IMR-90 (cell line): ENCODE results near the gene LMTK2. TPM values are rescaled to one million over a fixed set of nuclear protein-coding genes. Genes with fewer than 3 reads are reported as not detected.

Experiments used
- ATAC-seq: fragments of 200-7000 bp; cut with Tn5 transposase; 2 replicates; pipeline ENCODE4 v1.9.1; 2020; ENCODE audit warnings: low read depth, mild to moderate bottlenecking, moderate library complexity
- BruUV-seq: library from RNA; stranded (reverse); fragments of 400-500 nt; replicated peaks from 2 replicates; lab custom pipeline; 2021; lab: Mats Ljungman, UMichigan
- CTCF ChIA-PET: fragments of 300-600 bp; formaldehyde crosslinking; extraction: SDS; loops from one replicate; lab custom pipeline; 2021; ENCODE audit warnings: antibody characterized with exemption; lab: Yijun Ruan, JAX
- POLR2A ChIA-PET: fragments of 300-600 bp; sonication (Branson Sonifier 250); formaldehyde crosslinking; loops from one replicate; lab custom pipeline; 2022; ENCODE audit warnings: antibody characterized with exemption; ENCODE audit not compliant: unreplicated experiment; lab: Charles Lee
- DNase-seq: peaks from one replicate; pipeline ENCODE4 v3.0.0; 2013
- H2AFZ ChIP-seq: replicated peaks from 2 replicates; pipeline ENCODE3; 2013; ENCODE audit warnings: low read length, mild to moderate bottlenecking; ENCODE audit not compliant: poor library complexity
- H2AK5ac ChIP-seq: 2 replicates; pipeline ENCODE4 v1.6.1; 2013; ENCODE audit warnings: low read depth, low read length, inconsistent platforms
- H2AK9ac ChIP-seq: replicated peaks from 2 replicates; pipeline ENCODE3; 2013; ENCODE audit warnings: mild to moderate bottlenecking, low read depth, low read length, moderate library complexity; ENCODE audit not compliant: poor library complexity
- H2BK120ac ChIP-seq: 2 replicates; pipeline ENCODE4 v1.6.1; 2013; ENCODE audit warnings: low read depth, low read length, inconsistent platforms
- H2BK15ac ChIP-seq: 3 replicates; pipeline ENCODE4 v1.6.1; 2013; ENCODE audit warnings: low read depth, low read length, inconsistent platforms
- H2BK20ac ChIP-seq: 2 replicates; pipeline ENCODE4 v1.6.1; 2013; ENCODE audit warnings: low read depth, mild to moderate bottlenecking, inconsistent platforms, low read length, moderate library complexity
- H2BK5ac ChIP-seq: 2 replicates; pipeline ENCODE4 v1.6.1; 2013; ENCODE audit warnings: mild to moderate bottlenecking, low read depth, low read length, inconsistent platforms; ENCODE audit not compliant: poor library complexity, severe bottlenecking
- H3K14ac ChIP-seq: replicated peaks from 2 replicates; pipeline ENCODE4 v1.6.1; 2013; ENCODE audit warnings: low read depth, low read length, inconsistent platforms
- H3K18ac ChIP-seq: 2 replicates; pipeline ENCODE4 v1.6.1; 2013; ENCODE audit warnings: low read depth, low read length, control low read depth
- H3K23ac ChIP-seq: 2 replicates; pipeline ENCODE4 v1.6.1; 2013; ENCODE audit warnings: low read depth, low read length, inconsistent platforms
- H3K27ac ChIP-seq: 2 replicates; pipeline ENCODE4 v1.5.1; 2013; ENCODE audit warnings: mild to moderate bottlenecking, control low read depth, low read length; ENCODE audit not compliant: insufficient read depth
- H3K27me3 ChIP-seq: 2 replicates; pipeline ENCODE4 v1.6.1; 2013; ENCODE audit warnings: low read length; ENCODE audit not compliant: control insufficient read depth, insufficient read depth
- H3K36me3 ChIP-seq: 2 replicates; pipeline ENCODE4 v1.6.1; 2013; ENCODE audit warnings: low read length, mixed read lengths; ENCODE audit not compliant: control insufficient read depth, insufficient read depth
- H3K4ac ChIP-seq: 2 replicates; pipeline ENCODE4 v1.6.1; 2013; ENCODE audit warnings: low read depth, low read length, inconsistent platforms
- H3K4me1 ChIP-seq: 2 replicates; pipeline ENCODE4 v1.6.1; 2013; ENCODE audit warnings: low read length, mixed read lengths; ENCODE audit not compliant: control insufficient read depth, insufficient read depth
- H3K4me2 ChIP-seq: 2 replicates; pipeline ENCODE4 v1.6.1; 2013; ENCODE audit warnings: low read depth, mild to moderate bottlenecking, control low read depth, low read length, moderate library complexity
- H3K4me3 ChIP-seq: 2 replicates; pipeline ENCODE4 v1.5.1; 2013; ENCODE audit warnings: low read depth, mild to moderate bottlenecking, control low read depth, low read length, moderate library complexity; ENCODE audit not compliant: insufficient read depth
- H3K56ac ChIP-seq: 2 replicates; pipeline ENCODE4 v1.6.1; 2013; ENCODE audit warnings: low read length, inconsistent platforms; ENCODE audit not compliant: insufficient read depth; ENCODE audit errors: extremely low read depth
- H3K79me1 ChIP-seq, 2 experiments: 2 replicates each; pipeline ENCODE4 v1.6.1; 2013; ENCODE audit warnings: low read length in 2 of 2, inconsistent platforms in 1 of 2, low read depth in 1 of 2
- H3K9ac ChIP-seq: 2 replicates; pipeline ENCODE4 v1.6.1; 2013; ENCODE audit warnings: low read depth, low read length, control low read depth
- H3K9me1 ChIP-seq: 2 replicates; pipeline ENCODE4 v1.6.1; 2013; ENCODE audit warnings: low read length, inconsistent platforms; ENCODE audit not compliant: insufficient read depth
- H3K9me3 ChIP-seq: 2 replicates; pipeline ENCODE4 v1.6.1; 2013; ENCODE audit warnings: low read length; ENCODE audit not compliant: control insufficient read depth, insufficient read depth
- H4K20me1 ChIP-seq: 2 replicates; pipeline ENCODE4 v1.6.1; 2013; ENCODE audit warnings: low read length, inconsistent platforms; ENCODE audit not compliant: insufficient read depth
- H4K5ac ChIP-seq: 2 replicates; pipeline ENCODE4 v1.6.1; 2013; ENCODE audit warnings: mild to moderate bottlenecking, low read depth, low read length, control low read depth
- H4K8ac ChIP-seq, 2 experiments: 2 replicates each; pipeline ENCODE4 v1.6.1; 2013; ENCODE audit warnings: low read depth in 2 of 2, low read length in 2 of 2, control low read depth in 1 of 2, inconsistent platforms in 1 of 2
- H4K91ac ChIP-seq: 2 replicates; pipeline ENCODE4 v1.6.1; 2013; ENCODE audit warnings: low read depth, low read length, inconsistent platforms; ENCODE audit not compliant: insufficient read depth
- FOS ChIP-seq: fragments of 150-350 bp; IDR thresholded peaks from 2 replicates; pipeline ENCODE4 v1.6.1; 2016; ENCODE audit warnings: low read depth, low read length
- POLR2A ChIP-seq: IDR thresholded peaks from 2 replicates; pipeline ENCODE4 v1.6.1; 2012; ENCODE audit warnings: mild to moderate bottlenecking, low read depth, low read length
- SMC3 ChIP-seq: fragments of 150-350 bp; IDR thresholded peaks from 2 replicates; pipeline ENCODE4 v1.6.1; 2016; ENCODE audit warnings: low read depth, mild to moderate bottlenecking, antibody characterized with exemption, low read length, moderate library complexity
- WGBS, 2 experiments: methylation state at CpG; one replicate each; pipeline versions ENCODE4 v1.1.5 to v1.1.7; 2013; ENCODE audit warnings: missing lambda C conversion rate in 2 of 2; ENCODE audit not compliant: insufficient read length in 1 of 2; ENCODE audit errors: extremely low coverage in 2 of 2; 5-methylcytosine and 5-hydroxymethylcytosine counted together
- dilution Hi-C: fragments of 300-500 bp; cut with HindIII; formaldehyde crosslinking; loops from one replicate; pipeline ENCODE4 v1.14.3; 2018; ENCODE audit warnings: low sequenced_read_pairs; ENCODE audit not compliant: unreplicated experiment
- in situ Hi-C: fragments of 300-500 bp; cut with MboI; formaldehyde crosslinking; loops from 3 replicates; pipeline ENCODE4 v1.14.3; 2019; ENCODE audit warnings: low sequenced_read_pairs, inconsistent platforms, mixed read lengths
- intact Hi-C: fragments of 100-400 bp; cut with micrococcal nuclease; formaldehyde crosslinking; loops from 2 replicates; pipeline ENCODE4 v1.10.0; 2022
- polyA plus RNA-seq, 3 experiments: library from polyadenylated mRNA; depleted of rRNA; stranded (reverse); fragments of >200 nt; gene quantifications; 2 replicates each; pipeline ENCODE4 v1.2.3, GENCODE V29; 2012; ENCODE audit warnings: low replicate concordance in 1 of 3
- total RNA-seq: library from RNA; depleted of rRNA; stranded (reverse); fragments of >200 nt; gene quantifications from 2 replicates; pipeline ENCODE4 v1.2.3, GENCODE V29; 2012
- TF ChIP-seq, protein P1 (sequence below): fragments of 150-350 bp; IDR thresholded peaks from 2 replicates; pipeline ENCODE4 v1.6.1; 2016; ENCODE audit warnings: low read depth, mild to moderate bottlenecking, low read length, moderate library complexity, borderline replicate concordance

The LMTK2 gene
- total and polyA plus RNA-seq, 2 of the 4 experiments (the other 2 are of a cell fraction) = 4.4 to 5.0 TPM

- ATAC-seq = peak; percentile 28; the same call in 1 of the 2 replicates
- Histone ChIP-seq H3K36me3 (no peaks in the 10 kb centered on the region), H3K9me1 (peaks cover 3% of the 10 kb centered on the region; the same call in 1 of the 2 replicates), H3K9ac (no peak overlapping the region), H3K4ac (no peak overlapping the region), H2AK5ac (no peak overlapping the region), H2AFZ (no peak overlapping the region), H3K4me1 (peaks cover 3% of the 10 kb centered on the region), H3K23ac (no peak overlapping the region), H2BK20ac (no peak overlapping the region), H4K5ac (no peak overlapping the region), H4K8ac (no peak overlapping the region), H3K27me3 (no peaks in the 10 kb centered on the region), H2BK5ac (no peak overlapping the region), H4K91ac (no peak overlapping the region), H3K27ac (no peak overlapping the region), H4K20me1 (peaks cover 14% of the 10 kb centered on the region), H2BK120ac (no peak overlapping the region), H3K4me2 (no peak overlapping the region), H2BK15ac (no peak overlapping the region), H3K14ac (no peak overlapping the region), H3K4me3 (no peak overlapping the region), H2AK9ac (no peak overlapping the region), H3K9me3 (no peaks in the 10 kb centered on the region), H3K79me1 (peaks cover 22 to 40% of the 10 kb centered on the region in 2 experiments), H3K18ac (no peak overlapping the region), H3K56ac (no peak overlapping the region)
- CTCF ChIA-PET = interaction anchor here (2.1 kb wide), 1 partner anchor 45 kb away, joined by 5 read pairs; no protein-coding TSS in a partner anchor
- no peak for TF ChIP-seq SMC3
- no peak for TF ChIP-seq POLR2A
- TF ChIP-seq FOS = no peak
- TF ChIP-seq, protein P1, sequence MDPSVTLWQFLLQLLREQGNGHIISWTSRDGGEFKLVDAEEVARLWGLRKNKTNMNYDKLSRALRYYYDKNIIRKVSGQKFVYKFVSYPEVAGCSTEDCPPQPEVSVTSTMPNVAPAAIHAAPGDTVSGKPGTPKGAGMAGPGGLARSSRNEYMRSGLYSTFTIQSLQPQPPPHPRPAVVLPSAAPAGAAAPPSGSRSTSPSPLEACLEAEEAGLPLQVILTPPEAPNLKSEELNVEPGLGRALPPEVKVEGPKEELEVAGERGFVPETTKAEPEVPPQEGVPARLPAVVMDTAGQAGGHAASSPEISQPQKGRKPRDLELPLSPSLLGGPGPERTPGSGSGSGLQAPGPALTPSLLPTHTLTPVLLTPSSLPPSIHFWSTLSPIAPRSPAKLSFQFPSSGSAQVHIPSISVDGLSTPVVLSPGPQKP = no peak
- in situ Hi-C loops = no loop called here
- peak; percentile 5 for DNase-seq
- dilution Hi-C loops = no loop called here
- intact Hi-C loops = loop anchor here (5.0 kb wide), 1 partner anchor 39 kb away; no protein-coding TSS in a partner anchor
- no TSS peak for BruUV-seq
- POLR2A ChIA-PET = no interaction called here
- WGBS, 2 experiments = no CpG with 5 or more reads among the region's 4 CpGs
Measured at GRCh38 chr7:98123365-98123696, 16.7 kb downstream of the LMTK2 start.
